GM18951 (cell line): ENCODE measurements around the gene KLK7.

Experiments
- POLR2A ChIP-seq: IDR thresholded peaks from 4 replicates; pipeline ENCODE4 v1.6.1; 2011; ENCODE audit warnings: mild to moderate bottlenecking; ENCODE audit not compliant: insufficient read length, insufficient read depth; ENCODE audit errors: extremely low read depth
- in situ Hi-C: fragments of 300-500 bp; cut with MboI; formaldehyde crosslinking; loops from one replicate; pipeline ENCODE4 v1.12.0; 2022; ENCODE audit warnings: low sequenced_read_pairs, mixed read lengths, inconsistent platforms; ENCODE audit not compliant: unreplicated experiment

The KLK7 gene

GRCh38 chr19:51020988-51021651 is 37.4 kb upstream of the KLK7 start:
- TF ChIP-seq POLR2A: no peak
- in situ Hi-C loops: no loop called here

GRCh38 chr19:51019544-51019925 is 35.8 kb upstream of the KLK7 start, which contains the start of gene KLK10:
Gene KLK10 (minus strand): TSS chr19:51019709. CDS start chr19:51019130, 579 bp downstream.
- in situ Hi-C loops: no loop called here
- TF ChIP-seq POLR2A: no peak

- no peak for TF ChIP-seq POLR2A
- in situ Hi-C loops: no loop called here
Measured at GRCh38 chr19:51018745-51019543, 35.2 kb upstream of the KLK7 start.

GRCh38 chr19:51016798-51017683 is 33.3 kb upstream of the KLK7 start:
- in situ Hi-C loops: no loop called here
- no peak for TF ChIP-seq POLR2A

GRCh38 chr19:51015691-51016267 is 32.1 kb upstream of the KLK7 start:
- no peak for TF ChIP-seq POLR2A
- in situ Hi-C loops: no loop called here

GRCh38 chr19:51014242-51014641 is 30.5 kb upstream of the KLK7 start:
- no peak for TF ChIP-seq POLR2A
- in situ Hi-C loops: no loop called here

- in situ Hi-C loops: no loop called here
- TF ChIP-seq POLR2A: no peak
Measured at GRCh38 chr19:51012661-51013190, 29.0 kb upstream of the KLK7 start.

GRCh38 chr19:51010066-51010795 is 26.5 kb upstream of the KLK7 start:
- TF ChIP-seq POLR2A: no peak
- in situ Hi-C loops: no loop called here

GRCh38 chr19:51009061-51009891 is 25.6 kb upstream of the KLK7 start:
- TF ChIP-seq POLR2A: no peak
- in situ Hi-C loops: no loop called here

GRCh38 chr19:51007488-51007887 is 23.8 kb upstream of the KLK7 start:
- TF ChIP-seq POLR2A: no peak
- in situ Hi-C loops: no loop called here

GRCh38 chr19:51006406-51006805 is 22.7 kb upstream of the KLK7 start:
- in situ Hi-C loops: no loop called here
- TF ChIP-seq POLR2A: no peak

GRCh38 chr19:51005248-51005647 is 21.5 kb upstream of the KLK7 start:
- in situ Hi-C loops: no loop called here
- TF ChIP-seq POLR2A: no peak

- in situ Hi-C loops: no loop called here
- no peak for TF ChIP-seq POLR2A
Measured at GRCh38 chr19:51003316-51003715, 19.6 kb upstream of the KLK7 start.
